ENCODE results near the gene RHOB. TPM values are rescaled to one million over a fixed set of nuclear protein-coding genes. Genes with fewer than 3 reads are reported as not detected.

Gene RHOB
- polyA plus RNA-seq, 6 donors from 2014 or later: 10.3 to 68.9 (median 23.8) TPM

GRCh38 chr2:20482725-20483124, 35.9 kb downstream of the RHOB start:
- ATAC-seq (ENCODE audit: low read depth in 2 of 2) (no peak), DNase-seq (no peak)
- Mint-ChIP-seq H3K36me3 (peaks cover 0 to 9% of the 10 kb centered on the region in 2 donors), H3K27me3 (peaks cover 6 to 9% (median 8%) of the 10 kb centered on the region in 3 donors), H3K27ac (no peak overlapping the region), H3K4me1 (no peaks in the 10 kb centered on the region), H3K9me3 (peaks cover 0 to 10% (median 5%) of the 10 kb centered on the region in 7 donors), H3K4me3 (no peak overlapping the region)

DNA sequence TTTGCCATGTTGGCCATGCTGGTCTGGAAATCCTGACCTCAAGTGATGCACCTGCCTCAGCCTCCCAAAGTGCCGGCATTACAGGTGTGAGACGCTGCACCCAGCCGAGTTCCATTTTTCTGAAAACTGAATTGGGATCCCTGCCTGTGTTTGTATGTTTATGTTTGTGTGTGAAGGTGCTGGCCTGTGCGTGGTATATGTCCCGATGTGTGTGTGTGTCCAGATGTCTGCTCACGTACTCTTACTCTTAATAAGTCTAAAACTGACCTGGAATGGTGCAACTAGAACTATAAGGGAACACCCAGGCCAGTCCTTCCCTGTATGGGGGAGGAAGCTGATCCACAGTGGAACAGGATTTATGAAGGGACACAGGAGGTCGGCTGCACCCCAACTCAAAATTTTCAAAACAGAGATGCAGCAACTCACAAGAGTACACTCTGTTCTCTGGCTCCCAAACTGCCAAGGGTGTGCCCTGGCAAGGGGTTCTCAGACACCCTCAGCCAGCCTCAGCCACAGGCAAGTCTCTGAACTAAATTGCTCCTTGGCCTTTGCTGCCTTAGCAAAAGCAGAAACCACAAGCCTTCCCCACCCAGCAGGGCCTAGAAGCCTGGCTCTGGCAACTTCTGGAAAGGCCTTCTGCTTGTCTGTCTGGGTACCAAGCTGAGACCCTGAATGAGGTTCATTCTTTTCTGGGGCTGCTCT, 36.5 kb downstream of the RHOB start:
- ATAC-seq (ENCODE audit: low read depth in 2 of 2) (no peak), DNase-seq (no peak)
- H3K27me3 Mint-ChIP-seq: peaks cover 3 to 5% (median 4%) of the 10 kb centered on the region in 3 donors
- H3K27ac Mint-ChIP-seq: peak overlapping the region in 1 of 6 donors; percentile 67
- H3K4me1 Mint-ChIP-seq: no peaks in the 10 kb centered on the region
- H3K36me3 Mint-ChIP-seq: peaks cover 0 to 6% of the 10 kb centered on the region in 2 donors
- H3K4me3 Mint-ChIP-seq: no peak overlapping the region
- peaks cover 0 to 5% (median 4%) of the 10 kb centered on the region in 7 donors for H3K9me3 Mint-ChIP-seq

DNA sequence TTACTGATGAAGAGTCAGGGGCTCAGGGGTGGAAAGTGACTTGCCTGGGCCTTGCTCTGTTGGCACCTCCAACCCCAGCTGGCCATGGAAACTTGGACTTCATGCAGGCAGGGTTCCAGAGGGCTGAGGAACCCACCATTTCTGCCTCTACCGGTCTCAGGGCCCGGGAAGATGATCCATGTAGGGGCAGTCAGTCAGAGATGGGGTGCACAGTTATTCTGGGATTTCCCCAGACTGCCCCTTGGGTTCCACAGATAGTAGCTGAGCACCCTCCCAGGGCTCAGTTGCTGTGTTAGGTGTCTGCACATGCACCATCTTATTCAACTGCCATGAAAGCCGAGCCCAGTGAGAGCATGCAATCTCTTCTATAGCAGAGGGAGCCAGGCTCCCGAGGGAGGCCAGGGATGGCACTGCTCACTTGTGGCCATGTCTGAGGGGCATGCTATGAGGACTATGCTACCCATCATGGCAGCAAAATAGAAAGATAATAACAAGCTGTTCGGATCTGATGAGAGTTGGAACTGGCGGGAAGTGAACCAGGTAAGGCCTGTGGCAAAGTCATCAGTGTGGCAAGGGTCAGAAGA, 37.3 kb downstream of the RHOB start:
- Mint-ChIP-seq H3K27ac (peak overlapping the region in 1 of 6 donors; percentile 31), H3K4me3 (no peak overlapping the region), H3K9me3 (no peaks in the 10 kb centered on the region), H3K36me3 (no peaks in the 10 kb centered on the region), H3K4me1 (no peaks in the 10 kb centered on the region), H3K27me3 (no peaks in the 10 kb centered on the region)
- DNase-seq: no peak
- ATAC-seq (ENCODE audit: low read depth in 2 of 2): no peak

- H3K4me3 Mint-ChIP-seq: no peak overlapping the region
- no peaks in the 10 kb centered on the region for H3K4me1 Mint-ChIP-seq
- ATAC-seq (ENCODE audit: low read depth in 2 of 2): no peak
- no peak overlapping the region for H3K27ac Mint-ChIP-seq
- no peaks in the 10 kb centered on the region for H3K36me3 Mint-ChIP-seq
- no peaks in the 10 kb centered on the region for H3K27me3 Mint-ChIP-seq
- no peak for DNase-seq
- H3K9me3 Mint-ChIP-seq: no peaks in the 10 kb centered on the region
These were observed 38.1 kb downstream of the RHOB start for GRCh38 chr2:20484810-20485611.

- H3K4me1 Mint-ChIP-seq: no peaks in the 10 kb centered on the region
- no peak for DNase-seq
- no peaks in the 10 kb centered on the region for H3K36me3 Mint-ChIP-seq
- H3K4me3 Mint-ChIP-seq: no peak overlapping the region
- H3K27ac Mint-ChIP-seq: no peak overlapping the region
- no peak for ATAC-seq (ENCODE audit: low read depth in 2 of 2)
- H3K9me3 Mint-ChIP-seq: no peaks in the 10 kb centered on the region
- no peaks in the 10 kb centered on the region for H3K27me3 Mint-ChIP-seq
These were observed 38.9 kb downstream of the RHOB start for GRCh38 chr2:20485612-20486388.

- Mint-ChIP-seq H3K4me1 (no peaks in the 10 kb centered on the region), H3K36me3 (no peaks in the 10 kb centered on the region), H3K9me3 (no peaks in the 10 kb centered on the region), H3K4me3 (no peak overlapping the region), H3K27me3 (no peaks in the 10 kb centered on the region), H3K27ac (no peak overlapping the region)
- ATAC-seq (ENCODE audit: low read depth in 2 of 2) (no peak), DNase-seq (no peak)
These were observed 39.7 kb downstream of the RHOB start for GRCh38 chr2:20486571-20486970.

GRCh38 chr2:20487030-20487391, 40.1 kb downstream of the RHOB start:
- ATAC-seq (ENCODE audit: low read depth in 2 of 2) (no peak), DNase-seq (no peak)
- H3K27me3 Mint-ChIP-seq: no peaks in the 10 kb centered on the region
- no peaks in the 10 kb centered on the region for H3K9me3 Mint-ChIP-seq
- H3K36me3 Mint-ChIP-seq: no peaks in the 10 kb centered on the region
- H3K27ac Mint-ChIP-seq: no peak overlapping the region
- H3K4me1 Mint-ChIP-seq: no peaks in the 10 kb centered on the region
- H3K4me3 Mint-ChIP-seq: no peak overlapping the region

GRCh38 chr2:20487392-20488174, 40.7 kb downstream of the RHOB start:
- no peak for DNase-seq
- Mint-ChIP-seq H3K27me3 (no peaks in the 10 kb centered on the region), H3K27ac (no peak overlapping the region), H3K36me3 (no peaks in the 10 kb centered on the region), H3K4me1 (no peaks in the 10 kb centered on the region), H3K9me3 (no peaks in the 10 kb centered on the region), H3K4me3 (no peak overlapping the region)
- ATAC-seq (ENCODE audit: low read depth in 2 of 2): no peak

GRCh38 chr2:20488201-20488641, 41.3 kb downstream of the RHOB start:
- Mint-ChIP-seq H3K27ac (no peak overlapping the region), H3K36me3 (no peaks in the 10 kb centered on the region), H3K27me3 (no peaks in the 10 kb centered on the region), H3K9me3 (no peaks in the 10 kb centered on the region), H3K4me3 (no peak overlapping the region), H3K4me1 (no peaks in the 10 kb centered on the region)
- ATAC-seq (ENCODE audit: low read depth in 2 of 2) (no peak), DNase-seq (no peak)

DNA sequence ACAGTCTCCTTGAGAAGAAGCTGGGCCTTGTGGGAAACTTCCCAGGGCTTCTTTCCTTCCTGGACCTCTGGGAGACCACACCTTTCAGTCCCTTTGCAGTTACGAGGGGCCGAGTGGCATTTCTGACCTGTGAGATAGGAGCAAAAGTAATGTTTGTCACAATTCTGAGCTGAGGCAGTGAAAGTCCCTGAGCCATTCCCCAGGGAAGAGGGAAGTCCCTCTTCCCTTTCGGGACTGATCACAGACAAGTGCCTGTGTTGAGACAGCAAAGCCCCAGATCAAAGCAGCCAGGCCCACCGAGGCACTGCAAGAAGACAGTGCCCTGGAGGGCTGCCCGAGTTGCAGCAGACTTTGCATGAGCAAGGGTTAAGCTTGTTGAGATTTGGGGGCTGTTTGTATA, 41.9 kb downstream of the RHOB start:
- Mint-ChIP-seq H3K27me3 (no peaks in the 10 kb centered on the region), H3K27ac (no peak overlapping the region), H3K36me3 (no peaks in the 10 kb centered on the region)

GRCh38 chr2:20490300-20491181, 43.7 kb downstream of the RHOB start:
- Mint-ChIP-seq H3K9me3 (no peaks in the 10 kb centered on the region), H3K4me3 (no peak overlapping the region), H3K27me3 (no peaks in the 10 kb centered on the region), H3K36me3 (no peaks in the 10 kb centered on the region), H3K4me1 (no peaks in the 10 kb centered on the region), H3K27ac (no peak overlapping the region)
- ATAC-seq (ENCODE audit: low read depth in 2 of 2): no peak
- no peak for DNase-seq

More for the DNA sequence above, 41.9 kb downstream of the RHOB start:
- Mint-ChIP-seq H3K4me1 (no peaks in the 10 kb centered on the region), H3K9me3 (no peaks in the 10 kb centered on the region), H3K4me3 (no peak overlapping the region)
- ATAC-seq (ENCODE audit: low read depth in 2 of 2) (no peak), DNase-seq (no peak)
